SK-N-SH treated with all-trans-retinoic acid at 6 μM for 48 hours (cell line): ENCODE data around the gene ADCK1.

ENCODE experiments used
- ATAC-seq: fragments of 200-7000 bp; cut with Tn5 transposase; 3 replicates; pipeline ENCODE4 v1.9.1; 2020; ENCODE audit warnings: mild to moderate bottlenecking, moderate library complexity
- ARNTL ChIP-seq: fragments of 450-650 bp; formaldehyde crosslinking; IDR thresholded peaks from 2 replicates; pipeline ENCODE4 v1.5.0; 2020; ENCODE audit warnings: low read depth, mild to moderate bottlenecking, moderate library complexity, borderline replicate concordance
- BACH2 ChIP-seq: fragments of 250-450 bp; sonication (Bioruptor Pico); IDR thresholded peaks from 2 replicates; pipeline ENCODE4 v1.9.0; 2021; ENCODE audit warnings: mild to moderate bottlenecking, borderline replicate concordance
- CSDC2 ChIP-seq: fragments of 250-450 bp; sonication (Bioruptor Pico); IDR thresholded peaks from 2 replicates; pipeline ENCODE4 v1.5.0; 2020; ENCODE audit warnings: mild to moderate bottlenecking, moderate library complexity
- ESRRG ChIP-seq: fragments of 250-450 bp; sonication (Bioruptor Pico); IDR thresholded peaks from 2 replicates; pipeline ENCODE4 v1.6.1; 2021; ENCODE audit warnings: mild to moderate bottlenecking
- GLIS3 ChIP-seq: fragments of 250-450 bp; sonication (Bioruptor Pico); IDR thresholded peaks from 2 replicates; pipeline ENCODE4 v1.5.0; 2020; ENCODE audit warnings: mild to moderate bottlenecking, moderate library complexity
- ISL1 ChIP-seq: fragments of 250-450 bp; sonication (Bioruptor Pico); IDR thresholded peaks from 2 replicates; pipeline ENCODE4 v2.1.2; 2022; ENCODE audit warnings: mild to moderate bottlenecking, moderate library complexity
- OSR1 ChIP-seq: fragments of 250-450 bp; sonication (Bioruptor Pico); IDR thresholded peaks from 2 replicates; pipeline ENCODE4 v1.8.0; 2022; ENCODE audit warnings: moderate library complexity, mild to moderate bottlenecking, inconsistent platforms
- POU6F1 ChIP-seq: fragments of 250-450 bp; sonication (Bioruptor Pico); IDR thresholded peaks from 2 replicates; pipeline ENCODE4 v1.8.0; 2021; ENCODE audit warnings: low read depth, mild to moderate bottlenecking, moderate library complexity, borderline replicate concordance
- PPARA ChIP-seq: fragments of 250-450 bp; sonication (Bioruptor Pico); IDR thresholded peaks from 2 replicates; pipeline ENCODE4 v1.5.0; 2020; ENCODE audit warnings: mild to moderate bottlenecking, borderline replicate concordance
- RARB ChIP-seq: fragments of 250-450 bp; sonication (Bioruptor Pico); IDR thresholded peaks from 2 replicates; pipeline ENCODE4 v1.8.0; 2021; ENCODE audit warnings: mild to moderate bottlenecking, moderate library complexity
- SNAI2 ChIP-seq: fragments of 250-450 bp; sonication (Bioruptor Pico); IDR thresholded peaks from 2 replicates; pipeline ENCODE4 v1.5.0; 2020; ENCODE audit warnings: mild to moderate bottlenecking, moderate library complexity
- TOX ChIP-seq: fragments of 250-450 bp; sonication (Bioruptor Pico); IDR thresholded peaks from 2 replicates; pipeline ENCODE4 v1.8.0; 2021; ENCODE audit warnings: mild to moderate bottlenecking, moderate library complexity, borderline replicate concordance
- ZC3H10 ChIP-seq: fragments of 250-450 bp; sonication (Bioruptor Pico); IDR thresholded peaks from 2 replicates; pipeline ENCODE4 v1.5.1; 2021; ENCODE audit warnings: mild to moderate bottlenecking, moderate library complexity
- ZFP3 ChIP-seq: fragments of 250-450 bp; sonication (Bioruptor Pico); IDR thresholded peaks from 2 replicates; pipeline ENCODE4 v1.5.0; 2020; ENCODE audit warnings: mild to moderate bottlenecking, moderate library complexity
- ZFP30 ChIP-seq: fragments of 450-650 bp; formaldehyde crosslinking; IDR thresholded peaks from 2 replicates; pipeline ENCODE4 v1.5.0; 2022; ENCODE audit warnings: mild to moderate bottlenecking, moderate library complexity
- ZNF565 ChIP-seq: fragments of 450-650 bp; formaldehyde crosslinking; conservative IDR thresholded peaks from 2 replicates; pipeline ENCODE4 v1.5.0; 2020; ENCODE audit warnings: low read depth, mild to moderate bottlenecking, moderate library complexity
- ZNF70 ChIP-seq: fragments of 450-650 bp; formaldehyde crosslinking; IDR thresholded peaks from 2 replicates; pipeline ENCODE4 v1.5.0; 2020; ENCODE audit warnings: mild to moderate bottlenecking, moderate library complexity
- ZNF8 ChIP-seq: fragments of 450-650 bp; formaldehyde crosslinking; IDR thresholded peaks from 2 replicates; pipeline ENCODE4 v1.5.0; 2020; ENCODE audit warnings: mild to moderate bottlenecking, moderate library complexity
- TF ChIP-seq, protein P1 (sequence below): fragments of 250-450 bp; sonication (Bioruptor Pico); IDR thresholded peaks from 2 replicates; pipeline ENCODE4 v1.5.0; 2020; ENCODE audit warnings: mild to moderate bottlenecking, moderate library complexity
- TF ChIP-seq, protein P2 (sequence below): fragments of 250-450 bp; sonication (Bioruptor Pico); IDR thresholded peaks from 2 replicates; pipeline ENCODE4 v1.5.1; 2021; ENCODE audit warnings: mild to moderate bottlenecking, moderate library complexity
- TF ChIP-seq, protein P3 (sequence below): fragments of 250-450 bp; sonication (Bioruptor Pico); IDR thresholded peaks from 2 replicates; pipeline ENCODE4 v1.5.1; 2020; ENCODE audit warnings: low read depth, mild to moderate bottlenecking, moderate library complexity

ADCK1 gene

GRCh38 chr14:77897374-77897773 is 97.5 kb downstream of the ADCK1 start:
- TF ChIP-seq ZNF70 (CRISPR knock-in tag) (no peak), GLIS3 (CRISPR knock-in tag) (no peak), ZNF565 (no peak)
- no peak for ATAC-seq

- TF ChIP-seq ZNF565, result no peak
- TF ChIP-seq ZFP30, result no peak
- TF ChIP-seq ARNTL (CRISPR knock-in tag), result no peak
- no peak for TF ChIP-seq PPARA (CRISPR knock-in tag)
- TF ChIP-seq, protein P1, sequence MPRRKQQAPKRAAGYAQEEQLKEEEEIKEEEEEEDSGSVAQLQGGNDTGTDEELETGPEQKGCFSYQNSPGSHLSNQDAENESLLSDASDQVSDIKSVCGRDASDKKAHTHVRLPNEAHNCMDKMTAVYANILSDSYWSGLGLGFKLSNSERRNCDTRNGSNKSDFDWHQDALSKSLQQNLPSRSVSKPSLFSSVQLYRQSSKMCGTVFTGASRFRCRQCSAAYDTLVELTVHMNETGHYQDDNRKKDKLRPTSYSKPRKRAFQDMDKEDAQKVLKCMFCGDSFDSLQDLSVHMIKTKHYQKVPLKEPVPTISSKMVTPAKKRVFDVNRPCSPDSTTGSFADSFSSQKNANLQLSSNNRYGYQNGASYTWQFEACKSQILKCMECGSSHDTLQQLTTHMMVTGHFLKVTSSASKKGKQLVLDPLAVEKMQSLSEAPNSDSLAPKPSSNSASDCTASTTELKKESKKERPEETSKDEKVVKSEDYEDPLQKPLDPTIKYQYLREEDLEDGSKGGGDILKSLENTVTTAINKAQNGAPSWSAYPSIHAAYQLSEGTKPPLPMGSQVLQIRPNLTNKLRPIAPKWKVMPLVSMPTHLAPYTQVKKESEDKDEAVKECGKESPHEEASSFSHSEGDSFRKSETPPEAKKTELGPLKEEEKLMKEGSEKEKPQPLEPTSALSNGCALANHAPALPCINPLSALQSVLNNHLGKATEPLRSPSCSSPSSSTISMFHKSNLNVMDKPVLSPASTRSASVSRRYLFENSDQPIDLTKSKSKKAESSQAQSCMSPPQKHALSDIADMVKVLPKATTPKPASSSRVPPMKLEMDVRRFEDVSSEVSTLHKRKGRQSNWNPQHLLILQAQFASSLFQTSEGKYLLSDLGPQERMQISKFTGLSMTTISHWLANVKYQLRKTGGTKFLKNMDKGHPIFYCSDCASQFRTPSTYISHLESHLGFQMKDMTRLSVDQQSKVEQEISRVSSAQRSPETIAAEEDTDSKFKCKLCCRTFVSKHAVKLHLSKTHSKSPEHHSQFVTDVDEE (CRISPR knock-in tag), result no peak
- ATAC-seq, result no peak
Observed at GRCh38 chr14:77902811-77903210, 102.9 kb downstream of the ADCK1 start.

GRCh38 chr14:77903221-77903620 is 103.3 kb downstream of the ADCK1 start:
- no peak for TF ChIP-seq ZC3H10 (CRISPR knock-in tag)
- TF ChIP-seq, protein P2, sequence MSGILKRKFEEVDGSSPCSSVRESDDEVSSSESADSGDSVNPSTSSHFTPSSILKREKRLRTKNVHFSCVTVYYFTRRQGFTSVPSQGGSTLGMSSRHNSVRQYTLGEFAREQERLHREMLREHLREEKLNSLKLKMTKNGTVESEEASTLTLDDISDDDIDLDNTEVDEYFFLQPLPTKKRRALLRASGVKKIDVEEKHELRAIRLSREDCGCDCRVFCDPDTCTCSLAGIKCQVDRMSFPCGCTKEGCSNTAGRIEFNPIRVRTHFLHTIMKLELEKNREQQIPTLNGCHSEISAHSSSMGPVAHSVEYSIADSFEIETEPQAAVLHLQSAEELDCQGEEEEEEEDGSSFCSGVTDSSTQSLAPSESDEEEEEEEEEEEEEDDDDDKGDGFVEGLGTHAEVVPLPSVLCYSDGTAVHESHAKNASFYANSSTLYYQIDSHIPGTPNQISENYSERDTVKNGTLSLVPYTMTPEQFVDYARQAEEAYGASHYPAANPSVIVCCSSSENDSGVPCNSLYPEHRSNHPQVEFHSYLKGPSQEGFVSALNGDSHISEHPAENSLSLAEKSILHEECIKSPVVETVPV (CRISPR knock-in tag), result no peak
- no peak for ATAC-seq

- TF ChIP-seq TOX (no peak), ZNF565 (no peak), GLIS3 (CRISPR knock-in tag) (no peak), RARB (no peak), SNAI2 (CRISPR knock-in tag) (no peak), ARNTL (CRISPR knock-in tag) (no peak), ZFP3 (no peak), ISL1 (CRISPR knock-in tag) (no peak), ZNF70 (CRISPR knock-in tag) (no peak), ZC3H10 (CRISPR knock-in tag) (no peak), ZFP30 (no peak), BACH2 (CRISPR knock-in tag) (no peak), POU6F1 (CRISPR knock-in tag) (no peak), OSR1 (no peak), ESRRG (no peak), ZNF8 (no peak), CSDC2 (CRISPR knock-in tag) (no peak)
- TF ChIP-seq, protein P2 (CRISPR knock-in tag), result no peak
- TF ChIP-seq, protein P3, sequence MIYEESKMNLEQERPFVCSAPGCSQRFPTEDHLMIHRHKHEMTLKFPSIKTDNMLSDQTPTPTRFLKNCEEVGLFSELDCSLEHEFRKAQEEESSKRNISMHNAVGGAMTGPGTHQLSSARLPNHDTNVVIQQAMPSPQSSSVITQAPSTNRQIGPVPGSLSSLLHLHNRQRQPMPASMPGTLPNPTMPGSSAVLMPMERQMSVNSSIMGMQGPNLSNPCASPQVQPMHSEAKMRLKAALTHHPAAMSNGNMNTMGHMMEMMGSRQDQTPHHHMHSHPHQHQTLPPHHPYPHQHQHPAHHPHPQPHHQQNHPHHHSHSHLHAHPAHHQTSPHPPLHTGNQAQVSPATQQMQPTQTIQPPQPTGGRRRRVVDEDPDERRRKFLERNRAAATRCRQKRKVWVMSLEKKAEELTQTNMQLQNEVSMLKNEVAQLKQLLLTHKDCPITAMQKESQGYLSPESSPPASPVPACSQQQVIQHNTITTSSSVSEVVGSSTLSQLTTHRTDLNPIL (CRISPR knock-in tag), result no peak
- TF ChIP-seq, protein P1 (CRISPR knock-in tag), result no peak
- TF ChIP-seq, all 23 proteins: peak for 0
- no peak for ATAC-seq
Observed at GRCh38 chr14:77903937-77904617, 104.2 kb downstream of the ADCK1 start.
